GM19467 (cell line): ENCODE measurements around the gene COL6A1.

Experiments used
- ATAC-seq: cut with Tn5 transposase; IDR thresholded peaks from one replicate; pipeline ENCODE4 v1.9.1; 2021; ENCODE audit warnings: mild to moderate bottlenecking, moderate library complexity; ENCODE audit not compliant: unreplicated experiment

The COL6A1 gene

GRCh38 chr21:45981151-45982091, at the start of gene COL6A1:
COL6A1 (plus strand) TSS chr21:45981770; CDS start chr21:45981851, 81 bp downstream.
- no peak for ATAC-seq

DNA sequence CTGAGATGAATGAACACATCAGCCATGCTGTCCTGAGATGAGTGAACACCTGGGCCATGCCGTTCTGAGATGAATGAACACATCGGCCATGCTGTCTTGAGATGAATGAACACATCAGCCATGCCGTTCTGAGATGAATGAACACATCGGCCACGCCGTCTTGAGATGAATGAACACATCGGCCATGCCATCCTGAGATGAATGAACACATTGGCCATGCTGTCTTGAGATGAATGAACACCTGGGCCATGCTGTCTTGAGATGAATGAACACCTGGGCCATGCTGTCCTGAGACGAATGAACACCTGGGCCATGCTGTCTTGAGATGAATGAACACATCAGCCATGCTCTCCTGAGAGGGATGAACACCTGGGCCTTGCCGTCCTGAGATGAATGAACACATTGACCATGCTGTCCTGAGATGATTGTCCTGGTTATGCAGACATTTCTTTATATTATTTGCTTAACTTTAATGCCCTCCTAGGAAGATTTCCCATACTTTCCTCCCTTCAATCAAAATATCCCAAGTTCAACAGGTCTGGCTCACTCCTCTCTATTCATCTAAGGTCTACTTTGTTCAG, 48.6 kb upstream of the COL6A1 start:
- ATAC-seq = no peak

DNA sequence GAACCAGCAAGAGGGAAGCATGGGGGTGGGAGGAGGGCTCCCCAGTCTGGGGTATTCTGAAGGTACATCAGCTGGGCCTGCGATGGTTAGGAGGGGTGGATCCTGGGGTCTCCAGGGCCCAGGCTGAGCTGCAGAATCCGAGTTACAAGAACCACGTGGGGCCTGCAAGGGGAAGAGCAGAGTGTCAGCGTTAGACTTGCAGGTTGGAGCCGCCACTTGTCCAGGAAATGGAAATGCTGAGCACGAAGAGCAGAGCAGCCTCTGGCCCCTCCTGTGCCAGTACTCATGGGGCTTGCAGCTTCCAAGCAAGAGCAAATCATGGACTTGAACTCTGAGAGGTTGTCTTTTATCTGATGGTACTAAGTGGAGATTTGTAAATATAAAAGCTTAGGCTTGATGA, 47.5 kb upstream of the COL6A1 start:
- ATAC-seq = no peak

GRCh38 chr21:45934554-45934953, 47.0 kb upstream of the COL6A1 start:
- no peak for ATAC-seq

DNA sequence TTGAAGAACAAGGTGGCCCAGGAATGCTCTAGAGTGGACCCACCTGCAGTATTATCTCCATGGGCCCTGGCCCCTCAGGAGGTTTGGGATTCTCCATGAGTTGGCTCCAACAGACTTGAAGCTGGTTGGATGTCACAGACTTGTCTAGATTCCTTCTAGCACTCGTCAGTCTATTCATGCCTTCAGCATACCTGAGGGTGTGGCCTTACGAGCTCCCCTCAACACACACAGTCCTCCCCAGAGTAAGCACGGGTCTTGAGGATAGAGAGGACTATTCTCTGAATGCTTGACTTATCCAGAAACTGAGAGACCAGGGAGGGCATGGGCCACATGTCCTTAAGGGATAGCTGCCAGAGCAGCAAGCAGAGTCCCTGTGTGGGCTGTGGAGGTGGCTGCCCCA, 45.9 kb upstream of the COL6A1 start:
- no peak for ATAC-seq

- no peak for ATAC-seq
These were observed 43.7 kb upstream of the COL6A1 start for GRCh38 chr21:45937721-45938452.

- ATAC-seq = no peak
These were observed 43.2 kb upstream of the COL6A1 start for GRCh38 chr21:45938453-45938755.

GRCh38 chr21:45938811-45939520, 42.6 kb upstream of the COL6A1 start:
- no peak for ATAC-seq

DNA sequence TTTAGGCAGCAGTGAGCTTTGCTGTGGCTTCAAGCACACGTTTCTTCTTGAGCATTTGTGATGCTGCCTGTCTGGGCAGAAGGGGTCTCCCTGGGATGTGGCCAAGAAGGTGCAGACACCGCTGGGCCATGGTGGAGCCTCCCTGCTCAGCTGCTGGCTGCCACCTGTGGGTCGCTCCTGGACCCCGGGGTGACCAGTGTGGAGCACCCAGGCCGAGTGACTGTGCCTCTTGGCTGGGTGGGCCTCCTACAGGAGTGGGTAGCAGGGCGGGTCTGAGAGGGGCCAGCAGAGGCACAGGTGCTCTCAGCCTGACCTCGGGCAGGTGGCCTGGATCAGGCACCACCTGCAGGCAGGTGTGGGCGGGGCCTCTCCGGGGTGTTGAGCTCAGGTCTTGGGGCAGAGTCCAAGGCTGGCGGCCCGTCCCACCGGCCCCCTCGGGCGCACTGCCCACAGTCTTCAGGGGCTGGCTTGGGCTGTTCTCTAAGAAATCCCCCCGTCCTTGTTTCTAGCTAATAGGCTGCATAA, 42.0 kb upstream of the COL6A1 start:
- no peak for ATAC-seq

- no peak for ATAC-seq
These were observed 41.5 kb upstream of the COL6A1 start for GRCh38 chr21:45940091-45940490.

DNA sequence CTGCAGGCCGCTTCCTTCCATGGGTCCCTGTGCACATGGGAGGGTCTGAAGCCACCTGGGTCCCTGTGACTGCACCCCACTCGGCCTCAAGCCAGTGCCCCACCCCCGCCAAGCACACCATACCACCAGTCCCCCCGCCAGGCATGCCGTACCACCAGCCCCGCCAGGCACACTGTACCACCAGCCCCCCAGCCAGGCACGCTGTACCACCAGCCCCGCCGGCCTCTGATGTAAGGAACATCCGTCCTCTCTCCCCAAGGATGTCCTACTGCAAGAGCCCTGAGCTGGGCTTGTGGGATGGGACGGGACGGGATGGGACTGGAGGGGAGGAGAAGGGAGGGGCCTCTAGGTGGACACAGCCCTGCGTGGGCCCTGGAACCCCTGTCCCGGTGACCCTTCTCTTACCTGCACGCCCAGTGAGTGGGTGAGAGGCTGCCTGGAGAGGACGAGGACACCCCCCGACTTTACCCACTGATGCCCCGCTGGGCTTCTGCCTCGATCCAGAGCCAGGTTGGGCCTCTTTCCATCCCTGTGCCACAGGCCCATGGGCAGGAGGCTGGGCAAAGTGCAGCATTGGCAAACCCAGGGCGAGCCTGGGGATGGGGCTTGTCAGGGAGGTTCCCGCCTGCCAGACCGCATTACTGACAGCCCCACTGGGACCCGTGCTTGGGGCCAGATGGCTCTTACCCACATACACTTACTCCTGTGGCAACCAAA, 40.8 kb upstream of the COL6A1 start:
- no peak for ATAC-seq

DNA sequence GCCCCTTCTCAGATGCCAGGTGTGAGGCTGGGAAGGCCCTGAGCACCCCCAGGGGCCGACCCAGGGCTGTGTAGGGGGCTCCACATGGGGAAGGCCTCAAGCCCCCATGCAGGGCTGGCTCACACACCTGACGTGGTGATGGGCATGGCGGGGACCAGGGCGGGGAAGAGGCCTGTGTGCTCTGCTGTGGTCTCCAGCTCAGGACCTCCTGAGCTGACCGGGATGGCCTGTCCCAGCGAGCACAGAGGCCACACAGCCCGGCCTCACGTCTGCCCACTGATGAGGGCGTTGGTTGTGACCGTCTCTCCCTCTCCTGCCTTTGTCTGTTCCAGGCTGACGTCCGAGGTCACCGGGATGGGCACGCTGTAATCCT, 40.2 kb upstream of the COL6A1 start:
- no peak for ATAC-seq

DNA sequence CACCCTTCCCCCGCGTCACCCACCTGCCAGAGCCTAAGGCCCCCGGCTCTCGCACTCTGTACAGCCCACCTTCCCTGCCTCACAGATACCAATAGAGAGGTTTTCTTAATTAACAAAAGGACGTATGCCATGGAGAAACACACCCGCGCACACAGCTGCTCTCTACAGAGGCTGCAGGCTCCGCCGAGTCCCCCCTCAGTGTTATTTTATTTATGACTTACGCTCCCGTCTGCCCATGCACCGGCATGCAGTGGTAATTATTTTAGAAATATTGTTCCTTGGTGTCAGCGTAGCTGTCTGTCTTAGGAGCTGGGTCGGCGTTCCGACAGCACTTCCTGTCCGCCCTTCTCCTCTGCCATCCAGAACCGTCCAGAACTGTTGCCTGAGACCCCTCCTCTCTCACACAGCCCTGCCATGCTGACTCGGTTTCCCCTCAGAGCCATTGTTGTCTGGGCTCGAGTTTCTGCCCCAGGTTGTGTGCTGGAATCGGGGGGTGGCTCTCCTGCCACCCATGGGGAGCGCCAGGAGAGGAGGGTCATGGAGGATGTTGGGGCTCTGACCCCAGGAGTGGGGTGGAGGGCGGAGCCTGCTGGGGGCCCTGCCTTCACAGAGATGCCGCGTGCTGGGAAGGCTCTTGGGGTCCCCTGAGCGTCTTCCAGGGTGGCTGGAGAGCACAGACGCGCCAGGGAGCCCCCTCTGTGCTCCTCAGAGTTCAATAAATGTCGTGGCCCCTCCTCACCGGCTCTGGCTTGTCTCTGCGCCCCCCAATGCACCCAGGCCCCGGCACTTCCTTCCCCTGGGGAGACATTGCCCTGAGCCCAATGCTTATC, 39.6 kb upstream of the COL6A1 start:
- ATAC-seq = no peak

DNA sequence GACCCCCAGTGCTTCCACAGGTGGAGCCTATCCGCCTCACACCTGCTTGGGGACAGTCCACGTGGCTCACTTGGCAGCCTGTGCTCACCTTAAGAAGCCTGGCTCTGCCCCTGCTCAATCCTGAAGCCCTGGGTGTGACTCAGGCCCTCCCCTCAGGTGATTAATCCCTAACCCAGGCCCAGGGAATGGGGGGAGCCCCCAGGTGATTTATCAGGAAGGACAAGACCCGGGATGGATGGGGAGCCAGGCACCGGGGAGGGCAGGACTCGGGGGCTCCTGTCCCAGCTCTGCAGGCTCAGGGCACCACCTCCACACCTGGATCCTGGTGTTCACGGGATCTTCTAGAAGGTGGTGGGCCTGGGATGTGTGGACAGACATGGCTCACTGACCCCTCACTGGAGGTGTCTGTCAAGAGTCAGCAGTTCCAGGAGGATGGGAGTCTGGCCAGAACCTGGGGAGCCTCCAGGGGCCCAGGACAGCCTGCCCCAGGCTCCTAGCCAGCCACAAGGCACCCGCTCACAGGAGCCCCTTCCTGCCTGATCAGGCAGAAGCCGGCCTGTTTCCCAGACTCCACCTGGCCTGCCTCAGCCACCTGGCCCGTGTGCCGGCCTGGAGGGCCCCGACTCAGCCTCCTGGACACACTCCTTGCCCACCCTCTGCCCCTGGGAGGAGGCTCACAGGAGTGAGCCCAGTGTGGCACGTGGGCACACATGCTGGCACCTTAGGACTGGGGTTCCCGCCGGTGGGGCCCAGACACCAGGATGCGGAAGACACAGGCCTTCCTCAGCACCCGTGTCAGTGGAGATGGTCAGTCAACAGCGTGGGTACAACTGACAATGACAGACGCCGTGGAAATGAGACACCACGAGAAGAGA, 38.6 kb upstream of the COL6A1 start:
- no peak for ATAC-seq

DNA sequence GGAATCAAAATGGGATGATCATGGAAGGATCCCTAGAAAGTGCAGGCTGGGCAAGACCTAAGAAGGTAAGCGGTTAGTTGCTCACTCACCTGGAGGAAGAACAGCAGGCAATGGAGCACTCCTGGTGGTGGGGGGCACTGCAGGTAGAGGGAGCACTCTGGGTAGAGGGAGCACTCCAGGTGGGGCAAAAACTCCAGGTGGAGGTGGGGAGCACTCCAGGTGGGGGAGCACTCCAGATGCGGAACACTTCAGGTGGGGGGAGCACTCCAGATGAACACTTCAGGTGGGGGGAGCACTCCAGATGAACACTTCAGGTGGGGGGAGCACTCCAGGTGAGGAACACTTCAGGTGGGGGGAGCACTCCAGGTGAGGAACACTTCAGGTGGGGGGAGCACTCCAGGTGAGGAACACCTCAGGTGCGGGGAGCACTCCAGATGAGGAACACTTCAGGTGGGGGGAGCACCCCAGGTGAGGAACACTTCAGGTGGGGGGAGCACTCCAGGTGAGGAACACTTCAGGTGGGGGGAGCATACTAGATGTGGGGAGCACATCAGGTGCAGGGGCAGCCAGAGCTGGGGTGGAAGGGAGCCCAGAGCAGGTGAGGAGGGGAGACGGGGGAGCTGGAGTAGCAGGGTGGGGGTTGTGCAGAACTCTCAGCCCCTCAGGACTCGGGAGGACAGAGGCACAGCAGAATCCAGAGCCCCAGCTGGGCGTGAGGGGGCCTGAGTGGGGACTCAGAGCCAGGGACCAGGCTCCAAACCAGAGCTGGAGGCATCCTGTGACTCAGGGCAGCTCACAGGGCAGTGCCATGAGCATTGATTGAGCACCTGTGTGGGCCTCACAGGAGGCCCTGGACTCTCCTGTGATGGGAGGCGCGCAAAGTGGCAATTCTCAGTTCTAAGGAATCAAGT, 37.7 kb upstream of the COL6A1 start:
- no peak for ATAC-seq

DNA sequence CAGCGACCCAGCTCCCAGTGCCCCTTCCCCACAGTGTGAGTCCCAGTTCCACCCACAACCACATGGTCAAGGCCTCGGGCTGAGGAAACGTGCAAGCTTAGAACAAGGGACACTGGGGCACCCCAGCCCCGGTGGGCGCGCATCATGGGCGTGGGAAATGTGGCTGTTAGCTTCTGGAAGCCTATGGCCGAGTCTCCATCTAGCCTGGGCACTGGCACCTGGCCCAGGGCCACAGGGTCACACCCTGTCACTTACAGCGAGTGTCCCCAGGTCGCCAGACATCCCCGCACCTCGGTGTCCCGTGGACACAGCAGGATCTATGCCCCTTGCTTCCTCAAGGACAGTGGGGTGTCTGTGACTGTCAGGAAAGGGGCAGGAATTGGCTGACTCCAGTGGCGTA, 37.0 kb upstream of the COL6A1 start:
- ATAC-seq = no peak

DNA sequence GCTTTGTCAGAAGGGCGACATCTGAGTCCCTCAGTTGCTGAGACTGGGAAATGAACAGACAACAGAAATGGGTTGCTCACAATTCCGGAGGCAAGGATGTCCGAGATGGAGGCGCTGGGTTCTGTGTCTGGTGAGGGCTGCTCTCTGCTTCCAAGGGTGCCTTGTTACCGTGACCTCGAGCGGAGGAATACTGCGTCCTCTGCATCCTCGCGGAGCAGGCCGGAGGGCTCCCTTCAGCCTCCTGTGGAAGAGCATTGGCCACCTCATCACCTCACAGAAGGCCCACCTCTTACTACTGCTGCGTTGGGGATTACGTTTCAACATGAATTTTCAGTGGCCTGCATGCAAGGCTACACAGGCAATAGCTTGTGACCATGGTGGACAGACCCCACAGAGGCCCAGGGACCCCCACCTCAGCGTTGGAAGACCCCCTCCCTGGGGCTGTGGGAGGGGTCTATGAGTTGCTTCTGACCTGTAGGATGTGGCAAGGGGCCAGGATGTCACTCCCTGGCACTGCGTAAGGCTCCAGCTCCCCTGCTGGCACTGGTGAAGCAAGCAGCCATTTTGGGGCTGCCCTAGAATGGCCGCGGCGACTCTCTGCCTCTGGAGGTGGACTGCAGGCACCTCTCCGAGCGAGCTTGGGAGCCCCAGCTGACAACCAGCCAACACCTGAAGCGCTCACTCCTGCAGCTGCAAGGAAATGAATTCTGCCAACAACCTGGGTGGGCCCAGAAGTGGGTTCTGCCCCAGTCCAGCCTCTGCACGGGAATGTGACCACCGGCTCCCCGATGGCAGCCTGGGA, 36.3 kb upstream of the COL6A1 start:
- no peak for ATAC-seq
